IMR-90 (cell line): ENCODE measurements around the gene GPATCH2. TPM values are rescaled to one million over a fixed set of nuclear protein-coding genes. Genes with fewer than 3 reads are reported as not detected.

Source experiments
- ATAC-seq: fragments of 200-7000 bp; cut with Tn5 transposase; 2 replicates; pipeline ENCODE4 v1.9.1; 2020; ENCODE audit warnings: low read depth, mild to moderate bottlenecking, moderate library complexity
- BruUV-seq: library from RNA; stranded (reverse); fragments of 400-500 nt; replicated peaks from 2 replicates; lab custom pipeline; 2021; lab: Mats Ljungman, UMichigan
- CTCF ChIA-PET: fragments of 300-600 bp; formaldehyde crosslinking; extraction: SDS; loops from one replicate; lab custom pipeline; 2021; ENCODE audit warnings: antibody characterized with exemption; lab: Yijun Ruan, JAX
- POLR2A ChIA-PET: fragments of 300-600 bp; sonication (Branson Sonifier 250); formaldehyde crosslinking; loops from one replicate; lab custom pipeline; 2022; ENCODE audit warnings: antibody characterized with exemption; ENCODE audit not compliant: unreplicated experiment; lab: Charles Lee
- DNase-seq: peaks from one replicate; pipeline ENCODE4 v3.0.0; 2013
- H2AFZ ChIP-seq: replicated peaks from 2 replicates; pipeline ENCODE3; 2013; ENCODE audit warnings: low read length, mild to moderate bottlenecking; ENCODE audit not compliant: poor library complexity
- H2AK5ac ChIP-seq: 2 replicates; pipeline ENCODE4 v1.6.1; 2013; ENCODE audit warnings: low read depth, low read length, inconsistent platforms
- H2AK9ac ChIP-seq: replicated peaks from 2 replicates; pipeline ENCODE3; 2013; ENCODE audit warnings: mild to moderate bottlenecking, low read depth, low read length, moderate library complexity; ENCODE audit not compliant: poor library complexity
- H2BK120ac ChIP-seq: 2 replicates; pipeline ENCODE4 v1.6.1; 2013; ENCODE audit warnings: low read depth, low read length, inconsistent platforms
- H2BK15ac ChIP-seq: 3 replicates; pipeline ENCODE4 v1.6.1; 2013; ENCODE audit warnings: low read depth, low read length, inconsistent platforms
- H2BK20ac ChIP-seq: 2 replicates; pipeline ENCODE4 v1.6.1; 2013; ENCODE audit warnings: low read depth, mild to moderate bottlenecking, inconsistent platforms, low read length, moderate library complexity
- H2BK5ac ChIP-seq: 2 replicates; pipeline ENCODE4 v1.6.1; 2013; ENCODE audit warnings: mild to moderate bottlenecking, low read depth, low read length, inconsistent platforms; ENCODE audit not compliant: poor library complexity, severe bottlenecking
- H3K14ac ChIP-seq: replicated peaks from 2 replicates; pipeline ENCODE4 v1.6.1; 2013; ENCODE audit warnings: low read depth, low read length, inconsistent platforms
- H3K18ac ChIP-seq: 2 replicates; pipeline ENCODE4 v1.6.1; 2013; ENCODE audit warnings: low read depth, low read length, control low read depth
- H3K23ac ChIP-seq: 2 replicates; pipeline ENCODE4 v1.6.1; 2013; ENCODE audit warnings: low read depth, low read length, inconsistent platforms
- H3K27ac ChIP-seq: 2 replicates; pipeline ENCODE4 v1.5.1; 2013; ENCODE audit warnings: mild to moderate bottlenecking, control low read depth, low read length; ENCODE audit not compliant: insufficient read depth
- H3K27me3 ChIP-seq: 2 replicates; pipeline ENCODE4 v1.6.1; 2013; ENCODE audit warnings: low read length; ENCODE audit not compliant: control insufficient read depth, insufficient read depth
- H3K36me3 ChIP-seq: 2 replicates; pipeline ENCODE4 v1.6.1; 2013; ENCODE audit warnings: low read length, mixed read lengths; ENCODE audit not compliant: control insufficient read depth, insufficient read depth
- H3K4ac ChIP-seq: 2 replicates; pipeline ENCODE4 v1.6.1; 2013; ENCODE audit warnings: low read depth, low read length, inconsistent platforms
- H3K4me1 ChIP-seq: 2 replicates; pipeline ENCODE4 v1.6.1; 2013; ENCODE audit warnings: low read length, mixed read lengths; ENCODE audit not compliant: control insufficient read depth, insufficient read depth
- H3K4me2 ChIP-seq: 2 replicates; pipeline ENCODE4 v1.6.1; 2013; ENCODE audit warnings: low read depth, mild to moderate bottlenecking, control low read depth, low read length, moderate library complexity
- H3K4me3 ChIP-seq: 2 replicates; pipeline ENCODE4 v1.5.1; 2013; ENCODE audit warnings: low read depth, mild to moderate bottlenecking, control low read depth, low read length, moderate library complexity; ENCODE audit not compliant: insufficient read depth
- H3K56ac ChIP-seq: 2 replicates; pipeline ENCODE4 v1.6.1; 2013; ENCODE audit warnings: low read length, inconsistent platforms; ENCODE audit not compliant: insufficient read depth; ENCODE audit errors: extremely low read depth
- H3K79me1 ChIP-seq, 2 experiments: 2 replicates each; pipeline ENCODE4 v1.6.1; 2013; ENCODE audit warnings: low read length in 2 of 2, inconsistent platforms in 1 of 2, low read depth in 1 of 2
- H3K9ac ChIP-seq: 2 replicates; pipeline ENCODE4 v1.6.1; 2013; ENCODE audit warnings: low read depth, low read length, control low read depth
- H3K9me1 ChIP-seq: 2 replicates; pipeline ENCODE4 v1.6.1; 2013; ENCODE audit warnings: low read length, inconsistent platforms; ENCODE audit not compliant: insufficient read depth
- H3K9me3 ChIP-seq: 2 replicates; pipeline ENCODE4 v1.6.1; 2013; ENCODE audit warnings: low read length; ENCODE audit not compliant: control insufficient read depth, insufficient read depth
- H4K20me1 ChIP-seq: 2 replicates; pipeline ENCODE4 v1.6.1; 2013; ENCODE audit warnings: low read length, inconsistent platforms; ENCODE audit not compliant: insufficient read depth
- H4K5ac ChIP-seq: 2 replicates; pipeline ENCODE4 v1.6.1; 2013; ENCODE audit warnings: mild to moderate bottlenecking, low read depth, low read length, control low read depth
- H4K8ac ChIP-seq, 2 experiments: 2 replicates each; pipeline ENCODE4 v1.6.1; 2013; ENCODE audit warnings: low read depth in 2 of 2, low read length in 2 of 2, control low read depth in 1 of 2, inconsistent platforms in 1 of 2
- H4K91ac ChIP-seq: 2 replicates; pipeline ENCODE4 v1.6.1; 2013; ENCODE audit warnings: low read depth, low read length, inconsistent platforms; ENCODE audit not compliant: insufficient read depth
- CEBPB ChIP-seq: IDR thresholded peaks from 2 replicates; pipeline ENCODE4 v1.6.1; 2012; ENCODE audit warnings: low read depth, low read length, improper control_type of control experiment
- WGBS, 2 experiments: methylation state at CpG; one replicate each; pipeline versions ENCODE4 v1.1.5 to v1.1.7; 2013; ENCODE audit warnings: missing lambda C conversion rate in 2 of 2; ENCODE audit not compliant: insufficient read length in 1 of 2; ENCODE audit errors: extremely low coverage in 2 of 2; 5-methylcytosine and 5-hydroxymethylcytosine counted together
- dilution Hi-C: fragments of 300-500 bp; cut with HindIII; formaldehyde crosslinking; loops from one replicate; pipeline ENCODE4 v1.14.3; 2018; ENCODE audit warnings: low sequenced_read_pairs; ENCODE audit not compliant: unreplicated experiment
- in situ Hi-C: fragments of 300-500 bp; cut with MboI; formaldehyde crosslinking; loops from 3 replicates; pipeline ENCODE4 v1.14.3; 2019; ENCODE audit warnings: low sequenced_read_pairs, inconsistent platforms, mixed read lengths
- intact Hi-C: fragments of 100-400 bp; cut with micrococcal nuclease; formaldehyde crosslinking; loops from 2 replicates; pipeline ENCODE4 v1.10.0; 2022
- polyA plus RNA-seq, 3 experiments: library from polyadenylated mRNA; depleted of rRNA; stranded (reverse); fragments of >200 nt; gene quantifications; 2 replicates each; pipeline ENCODE4 v1.2.3, GENCODE V29; 2012; ENCODE audit warnings: low replicate concordance in 1 of 3
- total RNA-seq: library from RNA; depleted of rRNA; stranded (reverse); fragments of >200 nt; gene quantifications from 2 replicates; pipeline ENCODE4 v1.2.3, GENCODE V29; 2012
- TF ChIP-seq, protein P1 (sequence below): conservative IDR thresholded peaks from 2 replicates; pipeline ENCODE4 v1.5.1; 2012; ENCODE audit warnings: mild to moderate bottlenecking, low read depth, low read length, improper control_type of control experiment

Gene GPATCH2
- total and polyA plus RNA-seq, 2 of the 4 experiments (the other 2 are of a cell fraction) = 4.7 to 11.8 TPM

GRCh38 chr1:217569021-217569420 lies 61.9 kb downstream of the GPATCH2 start:
- H3K79me1 ChIP-seq = peaks cover 0 to 4% of the 10 kb centered on the region in 2 experiments; a peak in 2 of 4 replicates
- CTCF ChIA-PET = interaction anchor here (0.9 to 1.0 kb wide), 2 partner anchors 10 to 18 kb away, joined by 3 to 4 read pairs; no protein-coding TSS in a partner anchor
- no peaks in the 10 kb centered on the region; the same call in 1 of the 2 replicates for H3K9me1 ChIP-seq
- no peak overlapping the region for H3K9ac ChIP-seq
- no peak overlapping the region for H3K27ac ChIP-seq
- intact Hi-C loops (no loop called here), dilution Hi-C loops (no loop called here), in situ Hi-C loops (no loop called here)
- TF ChIP-seq CEBPB = no peak
- TF ChIP-seq, protein P1, sequence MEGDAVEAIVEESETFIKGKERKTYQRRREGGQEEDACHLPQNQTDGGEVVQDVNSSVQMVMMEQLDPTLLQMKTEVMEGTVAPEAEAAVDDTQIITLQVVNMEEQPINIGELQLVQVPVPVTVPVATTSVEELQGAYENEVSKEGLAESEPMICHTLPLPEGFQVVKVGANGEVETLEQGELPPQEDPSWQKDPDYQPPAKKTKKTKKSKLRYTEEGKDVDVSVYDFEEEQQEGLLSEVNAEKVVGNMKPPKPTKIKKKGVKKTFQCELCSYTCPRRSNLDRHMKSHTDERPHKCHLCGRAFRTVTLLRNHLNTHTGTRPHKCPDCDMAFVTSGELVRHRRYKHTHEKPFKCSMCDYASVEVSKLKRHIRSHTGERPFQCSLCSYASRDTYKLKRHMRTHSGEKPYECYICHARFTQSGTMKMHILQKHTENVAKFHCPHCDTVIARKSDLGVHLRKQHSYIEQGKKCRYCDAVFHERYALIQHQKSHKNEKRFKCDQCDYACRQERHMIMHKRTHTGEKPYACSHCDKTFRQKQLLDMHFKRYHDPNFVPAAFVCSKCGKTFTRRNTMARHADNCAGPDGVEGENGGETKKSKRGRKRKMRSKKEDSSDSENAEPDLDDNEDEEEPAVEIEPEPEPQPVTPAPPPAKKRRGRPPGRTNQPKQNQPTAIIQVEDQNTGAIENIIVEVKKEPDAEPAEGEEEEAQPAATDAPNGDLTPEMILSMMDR = no peak
- H2BK15ac ChIP-seq = no peak overlapping the region
- WGBS, 2 experiments = no CpG with 5 or more reads among the region's 2 CpGs
- H3K4me3 ChIP-seq = no peak overlapping the region
- no peak overlapping the region for H2AFZ ChIP-seq
- H4K5ac ChIP-seq = no peak overlapping the region
- no peaks in the 10 kb centered on the region for H3K4me1 ChIP-seq
- no peak overlapping the region for H2BK5ac ChIP-seq
- H3K23ac ChIP-seq = no peak overlapping the region
- no peak overlapping the region for H2BK20ac ChIP-seq
- ATAC-seq = no peak
- no peak overlapping the region for H3K4ac ChIP-seq
- no peak overlapping the region for H3K14ac ChIP-seq
- H2AK5ac ChIP-seq = no peak overlapping the region
- no peak overlapping the region for H2AK9ac ChIP-seq
- H3K9me3 ChIP-seq = no peaks in the 10 kb centered on the region
- no peak overlapping the region for H3K18ac ChIP-seq
- H3K4me2 ChIP-seq = no peak overlapping the region
- H4K91ac ChIP-seq = no peak overlapping the region
- POLR2A ChIA-PET = no interaction called here
- DNase-seq = no peak
- H3K56ac ChIP-seq = no peak overlapping the region
- H4K20me1 ChIP-seq = no peaks in the 10 kb centered on the region
- H4K8ac ChIP-seq = no peak overlapping the region
- no peaks in the 10 kb centered on the region for H3K36me3 ChIP-seq
- H2BK120ac ChIP-seq = no peak overlapping the region
- no peaks in the 10 kb centered on the region for H3K27me3 ChIP-seq
- BruUV-seq = no TSS peak
